Measurements from ENCODE around the gene DIO3.
"Not testable (repeated sequence)": the region's sequence is repeated elsewhere in the genome, so short reads cannot be mapped to it uniquely, and the experiment has no call there.

The DIO3 gene

GRCh38 chr14:101559250-101559623 is 2.1 kb upstream of the DIO3 start:
- DNase-seq (ENCODE audit: low spot score) = no peak

GRCh38 chr14:101559624-101560533 is 1.4 kb upstream of the DIO3 start:
- DNase-seq (ENCODE audit: low spot score) = peak; percentile 61

- DNase-seq (ENCODE audit: low spot score) = no peak
Measured at GRCh38 chr14:101560534-101561113, 671 bp upstream of the DIO3 start.

GRCh38 chr14:101561897-101562490 is 699 bp downstream of the DIO3 start:
- DNase-seq (ENCODE audit: low spot score) = no peak

GRCh38 chr14:101562659-101563351 is 1.5 kb downstream of the DIO3 start:
- DNase-seq (ENCODE audit: low spot score) = no peak

GRCh38 chr14:101563352-101563653 is 2.0 kb downstream of the DIO3 start:
- no peak for DNase-seq (ENCODE audit: low spot score)

- DNase-seq (ENCODE audit: low spot score) = no peak
Measured at GRCh38 chr14:101563654-101564443, 2.6 kb downstream of the DIO3 start.

- DNase-seq (ENCODE audit: low spot score) = no peak
Measured at GRCh38 chr14:101564444-101564776, 3.1 kb downstream of the DIO3 start.

GRCh38 chr14:101564819-101565698 is 3.8 kb downstream of the DIO3 start:
- DNase-seq (ENCODE audit: low spot score) = no peak

GRCh38 chr14:101567252-101567651 is 6.0 kb downstream of the DIO3 start:
- no peak for DNase-seq (ENCODE audit: low spot score)

- DNase-seq (ENCODE audit: low spot score) = no peak
Measured at GRCh38 chr14:101571004-101571403, 9.7 kb downstream of the DIO3 start.

GRCh38 chr14:101572526-101572925 is 11.2 kb downstream of the DIO3 start:
- not testable (repeated sequence) for DNase-seq (ENCODE audit: low spot score)

- DNase-seq (ENCODE audit: low spot score) = no peak
Measured at GRCh38 chr14:101573289-101573688, 12.0 kb downstream of the DIO3 start.

- no peak for DNase-seq (ENCODE audit: low spot score)
Measured at GRCh38 chr14:101575581-101575980, 14.3 kb downstream of the DIO3 start.

- no peak for DNase-seq (ENCODE audit: low spot score)
Measured at GRCh38 chr14:101577221-101577909, 16.1 kb downstream of the DIO3 start.

- DNase-seq (ENCODE audit: low spot score) = no peak
Measured at GRCh38 chr14:101578489-101578888, 17.2 kb downstream of the DIO3 start.

- no peak for DNase-seq (ENCODE audit: low spot score)
Measured at GRCh38 chr14:101579372-101580080, 18.2 kb downstream of the DIO3 start.

GRCh38 chr14:101581806-101582205 is 20.5 kb downstream of the DIO3 start:
- no peak for DNase-seq (ENCODE audit: low spot score)

- no peak for DNase-seq (ENCODE audit: low spot score)
Measured at GRCh38 chr14:101582294-101582693, 21.0 kb downstream of the DIO3 start.
